AG04450 (cell line): ENCODE results near the gene SOWAHA. TPM values are rescaled to one million over a fixed set of nuclear protein-coding genes. Genes with fewer than 3 reads are reported as not detected.
A peak's percentile ranks its signal among the peaks of the same experiment; 100 is the strongest.

Source experiments
- CTCF ChIA-PET: fragments of 300-600, 350-600 bp; formaldehyde crosslinking; extraction: SDS; loops from one replicate; lab custom pipeline; 2022; ENCODE audit warnings: antibody characterized with exemption, inconsistent platforms; lab: Charles Lee
- POLR2A ChIA-PET: fragments of 350-600 bp; formaldehyde crosslinking; extraction: SDS; loops from one replicate; lab custom pipeline; 2021; ENCODE audit warnings: antibody characterized with exemption, inconsistent platforms; lab: Yijun Ruan, JAX
- DNase-seq: peaks from one replicate; pipeline ENCODE4 v3.0.0-alpha.2; 2011; ENCODE audit warnings: low read depth, low spot score
- H3K27ac ChIP-seq: one replicate; pipeline ENCODE4 v1.5.1; 2012; ENCODE audit warnings: low read depth, low read length, control low read depth
- H3K27me3 ChIP-seq: one replicate; pipeline ENCODE4 v1.6.0; 2012; ENCODE audit warnings: low read length; ENCODE audit not compliant: control insufficient read depth, insufficient read depth
- H3K4me3 ChIP-seq: 2 replicates; pipeline ENCODE4 v1.5.1; 2011; ENCODE audit warnings: mild to moderate bottlenecking, low read depth, low read length, control low read depth
- H3K9me3 ChIP-seq: 2 replicates; pipeline ENCODE4 v1.5.1; 2012; ENCODE audit warnings: low read length; ENCODE audit not compliant: control insufficient read depth, insufficient read depth
- CTCF ChIP-seq: IDR thresholded peaks from 2 replicates; pipeline ENCODE4 v1.5.1; 2011; ENCODE audit warnings: low read depth, low read length, control low read depth, inconsistent platforms
- polyA plus RNA-seq: library from polyadenylated mRNA; depleted of rRNA; stranded (reverse); fragments of >200 nt; gene quantifications from 2 replicates; pipeline ENCODE4 v1.2.3, GENCODE V29; 2011; rRNA removed
- small RNA-seq: library from RNA; depleted of rRNA; stranded (forward); fragments of <200 nt; gene quantifications from one replicate; pipeline ENCODE3, GENCODE V24; 2012; ENCODE audit warnings: low read depth; ENCODE audit not compliant: insufficient read length

SOWAHA gene
- polyA plus RNA-seq, 1 experiment: not detected

GRCh38 chr5:132865668-132866341, 52.7 kb downstream of the SOWAHA start:
- no peak for TF ChIP-seq CTCF
- Histone ChIP-seq H3K4me3 (peak overlapping the region; percentile 97), H3K27me3 (no peaks in the 10 kb centered on the region), H3K9me3 (no peaks in the 10 kb centered on the region), H3K27ac (peak overlapping the region; percentile 94)
- ChIA-PET CTCF (interaction anchor here (1.1 to 3.0 kb wide), 7 partner anchors 12 to 480 kb away, joined by 3 to 23 read pairs (median 7); partner anchors contain the start of gene SHROOM1), POLR2A (interaction anchor here (0.5 to 1.9 kb wide), 11 partner anchors 11 to 148 kb away, joined by 3 to 12 read pairs (median 4); partner anchors contain the start of gene SHROOM1)
- no peak for DNase-seq

Small RNA genes within 50 kb of the gene (small RNA-seq; reads per million reads assigned to genes)
- not detected for gene RNA5SP192

Other genes starting within 250 kb of the SOWAHA start
- not detected in 2 replicates for gene IL13, start 155.1 kb upstream of the SOWAHA start, polyA plus RNA-seq
- gene IL4, start 139.3 kb upstream of the SOWAHA start, polyA plus RNA-seq: not detected in 2 replicates
- 6.7 and 8.9 TPM in 2 replicates for gene KIF3A, start 75.8 kb upstream of the SOWAHA start, polyA plus RNA-seq
- not detected in 2 replicates for gene CCNI2, start 65.9 kb upstream of the SOWAHA start, polyA plus RNA-seq
- 62.4 and 70.0 TPM in 2 replicates for gene SEPTIN8, start 36.1 kb upstream of the SOWAHA start, polyA plus RNA-seq
- 4.5 and 6.0 TPM in 2 replicates for gene SHROOM1, start 17.3 kb downstream of the SOWAHA start, polyA plus RNA-seq
- 0.14 and 0.15 TPM in 2 replicates for gene GDF9, start 53.2 kb downstream of the SOWAHA start, polyA plus RNA-seq
- 318 and 329 TPM in 2 replicates for gene UQCRQ, start 53.3 kb downstream of the SOWAHA start, polyA plus RNA-seq
- 0.61 and 0.91 TPM in 2 replicates for gene LEAP2, start 60.4 kb downstream of the SOWAHA start, polyA plus RNA-seq
- 57.6 and 62.3 TPM in 2 replicates for gene AFF4, start 150.3 kb downstream of the SOWAHA start, polyA plus RNA-seq
- gene ZCCHC10, start 213.2 kb downstream of the SOWAHA start, polyA plus RNA-seq: 27.7 and 28.8 TPM in 2 replicates
- 63.8 and 96.9 TPM in 2 replicates for gene HSPA4, start 238.7 kb downstream of the SOWAHA start, polyA plus RNA-seq